HG03139 (cell line): Measurements from ENCODE around the gene PTEN.
"Not testable (repeated sequence)": the region's sequence is repeated elsewhere in the genome, so short reads cannot be mapped to it uniquely, and the experiment has no call there.

ENCODE experiments used
- ATAC-seq: cut with Tn5 transposase; IDR thresholded peaks from one replicate; pipeline ENCODE4 v1.9.1; 2021; ENCODE audit not compliant: unreplicated experiment

Gene PTEN

DNA sequence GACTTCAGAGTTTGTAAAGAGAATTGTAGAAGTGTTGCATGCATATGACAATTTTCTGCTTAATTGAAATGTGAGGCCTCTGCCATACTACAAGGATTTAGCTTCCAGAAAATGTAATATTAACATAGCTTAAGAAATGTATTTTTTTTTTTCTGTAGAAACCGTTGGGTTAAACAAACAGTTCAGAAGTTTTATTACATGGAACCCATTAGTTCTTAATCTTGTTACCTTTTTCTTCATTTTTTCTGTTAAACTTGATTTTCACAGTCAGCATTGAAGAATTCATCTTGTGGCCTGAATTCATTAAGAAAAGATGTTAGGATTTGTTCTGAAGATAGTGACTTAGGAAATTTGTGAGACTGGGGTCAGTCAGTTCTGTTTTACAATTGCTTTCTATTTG is 4.9 kb downstream of the PTEN start:
- no peak for ATAC-seq

DNA sequence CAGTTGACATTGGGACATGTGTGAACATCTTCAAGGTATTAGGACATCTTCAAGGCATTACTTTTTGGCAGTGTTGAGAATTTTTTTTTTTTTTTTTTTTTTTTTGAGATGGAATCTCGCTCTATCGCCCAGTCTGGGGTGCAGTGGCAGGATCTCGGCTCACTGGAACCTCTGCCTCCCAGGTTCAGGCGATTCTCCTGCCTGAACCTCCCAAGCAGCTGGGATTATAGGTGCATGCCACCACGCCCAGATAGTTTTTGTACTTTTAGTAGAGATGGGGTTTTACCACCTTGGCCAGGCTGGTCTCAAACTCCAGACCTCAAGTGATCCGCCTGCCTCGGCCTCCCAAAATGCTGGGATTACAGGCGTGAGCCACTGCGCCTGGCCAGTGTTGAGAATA is 5.7 kb downstream of the PTEN start:
- not testable (repeated sequence) for ATAC-seq

DNA sequence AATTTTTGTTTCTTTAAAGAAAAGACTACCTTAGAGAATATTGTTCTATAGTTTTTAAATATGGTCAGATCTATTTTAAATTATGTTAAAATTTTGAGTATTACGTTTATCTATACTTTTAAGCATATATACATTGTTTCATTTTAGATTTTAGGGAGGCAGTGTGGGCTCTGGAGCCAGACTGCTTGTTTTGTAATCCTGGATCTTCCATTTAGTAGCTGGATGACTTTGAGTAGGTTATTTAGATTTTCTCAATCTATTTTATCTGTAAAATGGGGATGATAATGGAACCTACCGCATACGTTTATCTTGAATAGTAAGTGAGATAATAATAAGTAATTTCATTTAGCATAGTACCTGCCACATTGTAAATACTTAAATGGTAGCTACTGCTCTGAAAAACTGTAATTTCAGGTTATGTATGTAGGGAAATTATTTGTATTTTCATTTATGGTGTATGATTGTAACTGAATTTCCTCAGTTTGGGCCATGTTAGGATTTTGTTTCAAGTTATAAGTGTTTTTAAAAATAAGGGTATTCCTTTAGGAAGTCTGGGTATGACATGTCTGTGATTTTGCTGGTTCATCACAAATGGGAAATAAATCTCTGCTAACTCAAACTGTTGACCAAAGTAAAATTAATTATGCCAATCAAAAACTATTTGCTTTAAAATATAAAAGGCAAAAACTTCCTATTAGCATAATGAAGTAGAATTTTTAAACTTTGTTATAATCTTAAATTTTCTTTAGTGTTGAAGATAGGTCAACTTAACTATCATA is 6.5 kb downstream of the PTEN start:
- ATAC-seq: no peak

DNA sequence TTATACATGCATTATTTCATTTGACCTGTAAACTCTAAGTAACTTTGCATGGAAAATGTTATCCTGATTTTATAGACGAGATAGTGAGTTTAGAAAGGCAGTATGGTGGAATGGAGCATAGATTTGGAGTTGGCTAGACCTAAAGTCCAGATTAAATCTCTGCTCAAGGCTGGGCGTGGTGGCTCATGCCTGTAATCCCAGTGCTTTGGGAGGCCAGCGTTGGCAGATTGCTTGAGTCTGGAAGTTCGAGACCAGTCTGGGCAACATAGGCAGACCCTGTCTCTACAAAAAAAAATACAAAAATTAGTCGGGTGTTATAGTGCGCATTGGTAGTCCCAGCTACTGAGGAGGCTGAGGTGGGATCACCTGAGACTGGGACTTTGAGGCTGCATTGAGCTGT is 9.4 kb downstream of the PTEN start:
- no peak for ATAC-seq

DNA sequence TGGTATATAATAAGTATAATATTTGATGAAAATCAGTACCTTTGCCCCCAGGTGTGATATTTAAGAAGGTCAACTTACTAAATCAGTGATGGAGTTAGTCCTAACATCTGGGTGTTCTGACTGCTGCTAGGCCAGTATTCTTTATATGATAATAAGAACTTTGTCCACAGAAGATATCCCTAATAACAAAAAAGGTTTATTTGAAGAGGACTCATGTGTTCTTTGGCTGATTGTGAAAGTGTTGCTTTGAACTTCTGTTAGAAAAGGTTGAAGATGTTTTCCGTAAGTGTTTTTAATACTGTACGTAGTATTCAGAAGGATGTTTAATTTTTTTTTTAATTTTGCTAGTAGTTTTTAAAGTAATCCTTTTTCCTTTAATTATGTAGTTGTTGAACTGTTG is 10.2 kb downstream of the PTEN start:
- ATAC-seq: no peak

DNA sequence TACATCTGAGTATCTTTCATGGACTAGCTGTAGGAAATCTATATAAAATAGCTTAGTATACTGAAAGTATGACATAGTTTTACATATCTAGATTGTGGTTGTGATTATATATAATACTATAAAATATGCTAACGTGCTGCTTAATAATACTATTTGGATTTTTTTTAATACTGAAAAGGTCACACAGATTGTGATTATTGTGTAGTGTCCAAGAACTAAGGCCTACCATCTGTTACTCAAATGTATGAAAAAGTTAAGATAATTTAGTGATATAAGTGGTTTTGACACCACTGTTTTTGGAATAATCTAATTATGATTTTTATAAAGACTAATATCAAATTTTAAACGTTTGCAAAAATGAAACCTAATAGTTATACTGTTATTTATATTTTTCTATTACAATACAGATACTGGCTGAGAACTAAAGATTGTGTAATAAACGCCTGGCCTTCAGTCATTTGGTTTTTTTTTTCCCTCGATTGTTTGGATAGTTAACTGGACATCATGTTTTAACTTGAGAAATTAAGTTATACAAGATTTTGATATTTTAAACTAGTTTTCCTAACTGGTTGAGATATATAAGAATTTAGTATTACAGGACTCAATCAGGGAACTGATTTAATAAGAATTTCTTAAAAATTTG is 12.6 kb downstream of the PTEN start:
- no peak for ATAC-seq

DNA sequence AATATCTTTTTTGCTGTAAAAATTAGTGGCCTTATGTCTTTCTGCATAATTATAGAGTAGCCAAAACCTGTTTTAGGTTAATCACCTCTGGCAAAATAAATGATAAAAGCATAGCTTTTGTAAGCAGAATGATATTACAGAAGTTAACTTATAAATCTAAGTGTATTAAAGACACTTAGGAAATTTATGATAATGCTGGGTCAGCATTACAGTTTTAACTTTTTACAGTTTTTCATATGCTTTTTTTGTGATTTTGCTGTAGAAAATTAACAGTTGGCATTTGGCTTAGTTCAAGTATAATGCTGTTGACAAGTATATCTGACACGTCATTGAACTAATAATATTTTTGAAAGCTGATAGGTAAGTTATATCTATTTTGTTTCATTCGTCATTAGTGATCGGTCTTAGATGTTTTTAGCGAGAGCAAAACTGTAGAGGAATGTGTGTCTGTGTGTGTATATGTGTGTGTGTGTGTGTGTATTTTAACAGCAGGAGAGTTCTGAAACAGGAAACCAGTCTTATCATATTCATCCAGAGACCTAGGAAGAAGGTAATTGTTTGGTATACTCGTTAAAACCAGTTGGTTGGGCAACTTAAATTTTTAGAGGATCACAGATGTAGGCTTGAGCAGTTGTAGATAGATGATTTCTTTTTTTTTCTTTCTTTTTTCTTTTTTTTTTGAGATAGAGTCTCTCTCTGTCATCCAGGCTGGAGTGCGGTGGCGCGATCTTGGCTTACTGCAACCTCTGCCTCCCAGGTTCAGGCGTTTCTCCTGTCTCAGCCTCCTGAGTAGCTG is 15.4 kb downstream of the PTEN start:
- no peak for ATAC-seq

DNA sequence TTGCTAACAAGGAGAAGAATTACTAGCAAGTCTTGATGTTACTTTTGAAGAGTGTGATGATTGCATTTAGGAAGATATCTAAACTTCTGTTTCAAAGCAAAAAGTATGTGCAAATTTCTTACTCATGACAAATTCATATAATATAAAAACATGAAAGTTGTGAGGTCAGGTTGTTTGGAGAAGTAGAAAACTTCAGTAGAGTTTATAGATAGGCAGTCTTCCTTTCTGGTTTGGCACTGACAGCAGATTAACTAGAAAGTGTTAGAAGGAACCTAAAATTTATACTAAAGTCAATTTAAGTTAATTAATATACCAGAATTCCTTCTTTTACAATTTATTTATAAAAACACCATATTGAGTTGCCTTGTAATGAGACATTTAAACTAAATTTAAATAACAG is 16.9 kb downstream of the PTEN start:
- ATAC-seq: no peak

DNA sequence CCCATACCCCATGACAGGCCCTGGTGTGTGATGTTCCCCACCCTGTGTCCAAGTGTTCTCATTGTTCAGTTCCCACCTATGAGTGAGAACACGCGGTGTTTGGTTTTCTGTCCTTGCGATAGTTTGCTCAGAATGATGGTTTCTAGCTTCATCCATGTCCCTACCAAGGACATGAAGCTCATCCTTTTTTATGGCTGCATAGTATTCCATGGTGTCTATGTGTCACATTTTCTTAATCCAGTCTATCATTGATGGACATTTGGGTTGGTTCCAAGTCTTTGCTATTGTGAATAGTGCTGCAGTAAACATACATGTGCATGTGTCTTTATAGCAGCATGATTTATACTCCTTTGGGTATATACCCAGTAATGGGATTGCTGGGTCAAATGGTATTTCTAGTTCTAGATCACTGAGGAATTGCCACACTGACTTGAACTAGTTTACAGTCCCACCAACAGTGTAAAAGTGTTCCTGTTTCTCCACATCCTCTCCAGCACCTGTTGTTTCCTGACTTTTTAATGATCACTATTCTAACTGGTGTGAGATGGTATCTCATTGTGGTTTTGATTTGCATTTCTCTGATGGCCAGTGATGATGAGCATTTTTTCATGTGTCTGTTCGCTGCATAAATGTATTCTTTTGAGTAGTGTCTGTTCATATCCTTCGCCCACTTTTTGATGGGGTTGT is 18.1 kb downstream of the PTEN start:
- ATAC-seq: not testable (repeated sequence)

DNA sequence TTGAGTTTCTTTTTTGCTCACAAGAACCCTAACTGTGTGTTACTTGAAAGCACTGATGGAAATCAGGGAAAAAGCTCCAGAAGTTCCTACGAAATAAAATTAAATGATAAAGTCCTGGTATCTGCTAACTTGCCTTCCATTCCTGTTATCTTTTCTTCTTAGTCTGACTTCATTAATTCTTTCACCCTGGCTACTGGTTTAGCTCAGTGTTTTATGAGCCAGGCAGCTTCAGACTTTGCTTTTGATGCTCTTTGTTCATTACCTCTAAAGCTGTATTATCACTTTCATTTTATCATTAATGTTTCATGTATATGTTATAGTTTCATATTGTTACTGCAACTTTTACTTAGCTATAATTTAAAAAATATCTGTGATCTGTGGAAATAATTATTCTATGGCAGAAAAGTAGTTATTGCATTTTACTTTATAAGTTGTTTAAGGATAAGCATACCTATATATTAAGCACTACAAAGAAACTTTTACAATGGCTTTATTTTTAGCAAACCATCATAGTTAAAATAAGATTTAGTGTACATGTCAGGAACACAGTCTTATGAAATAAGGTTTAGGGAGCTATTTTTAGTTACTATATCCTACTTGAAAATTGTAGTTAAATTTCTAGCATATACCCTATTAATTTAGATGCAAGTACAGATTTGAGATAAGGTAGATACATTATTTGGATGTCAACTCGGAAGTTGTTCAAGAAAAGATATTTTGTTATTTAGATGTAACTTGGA is 19.3 kb downstream of the PTEN start:
- ATAC-seq: no peak

DNA sequence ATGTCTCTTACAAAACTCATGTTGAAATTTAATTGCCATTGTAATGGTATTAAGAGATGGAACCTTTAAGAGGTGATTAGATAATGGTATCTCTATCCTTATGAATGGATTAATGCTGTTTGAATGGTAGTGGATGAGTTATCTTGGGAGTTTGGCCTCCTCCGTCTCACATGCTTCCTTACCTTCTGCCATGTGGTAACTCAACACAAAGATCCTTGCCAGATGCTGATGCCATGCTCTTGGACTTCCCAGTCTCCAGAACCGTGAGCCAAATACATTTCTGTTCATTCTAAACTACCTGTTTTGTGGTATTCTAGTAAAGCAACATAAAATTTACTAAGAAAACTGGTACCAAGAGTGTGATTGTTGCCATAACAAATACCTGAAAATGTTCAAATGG is 23.2 kb downstream of the PTEN start:
- no peak for ATAC-seq

DNA sequence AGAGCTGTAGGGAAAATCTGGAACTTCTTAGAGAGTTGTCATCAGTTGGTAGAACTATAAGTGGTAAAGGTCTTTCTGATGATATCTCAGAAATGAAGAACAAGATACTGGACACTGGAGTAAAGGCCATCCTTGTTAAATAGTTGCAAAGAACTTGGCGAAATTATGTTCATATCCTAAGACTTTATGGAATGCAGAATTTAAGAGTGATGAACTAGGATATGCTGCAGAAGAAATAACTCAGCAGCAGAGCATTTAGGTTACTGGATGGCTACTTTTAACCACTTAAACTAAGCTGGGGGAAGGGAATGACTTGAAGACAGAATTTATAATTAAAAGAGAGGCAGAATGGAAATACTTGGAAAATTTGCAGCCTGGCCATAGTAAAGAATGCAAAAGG is 23.7 kb downstream of the PTEN start:
- ATAC-seq: no peak

DNA sequence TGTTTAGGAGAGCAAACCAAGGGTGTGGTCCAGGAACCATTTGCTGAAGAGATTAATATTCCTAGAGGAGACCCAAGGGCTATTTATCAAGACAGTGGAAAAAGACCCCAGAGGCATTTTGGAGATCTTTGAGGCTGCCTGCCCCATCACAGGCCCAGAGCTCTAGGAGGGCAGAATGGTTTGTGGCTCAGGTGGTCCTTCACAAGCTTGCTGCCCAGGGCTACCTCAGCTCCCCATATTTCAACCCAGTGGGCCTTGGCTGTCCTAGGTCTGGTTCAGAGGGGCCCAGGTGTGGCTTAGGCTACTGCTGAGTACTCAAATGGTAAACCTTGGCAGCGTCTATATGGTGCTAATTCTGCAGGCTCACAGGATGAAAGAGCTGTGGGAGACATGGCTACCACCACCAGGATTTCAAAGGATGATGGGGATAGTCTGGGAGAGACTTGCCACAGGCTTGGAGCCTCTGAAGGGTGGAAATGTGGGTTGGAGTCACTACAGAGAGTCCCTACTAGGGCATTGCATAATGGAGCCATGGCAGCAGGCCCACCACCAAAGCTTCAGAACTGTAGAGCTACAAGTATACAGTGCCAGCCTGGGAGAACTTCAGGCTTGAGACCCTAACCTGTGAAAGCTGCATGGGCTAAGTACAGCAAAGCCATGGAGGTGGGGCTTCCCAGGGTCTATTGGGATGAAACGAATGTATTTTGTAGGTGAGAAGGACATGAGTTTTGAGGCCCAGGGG is 24.3 kb downstream of the PTEN start:
- no peak for ATAC-seq

DNA sequence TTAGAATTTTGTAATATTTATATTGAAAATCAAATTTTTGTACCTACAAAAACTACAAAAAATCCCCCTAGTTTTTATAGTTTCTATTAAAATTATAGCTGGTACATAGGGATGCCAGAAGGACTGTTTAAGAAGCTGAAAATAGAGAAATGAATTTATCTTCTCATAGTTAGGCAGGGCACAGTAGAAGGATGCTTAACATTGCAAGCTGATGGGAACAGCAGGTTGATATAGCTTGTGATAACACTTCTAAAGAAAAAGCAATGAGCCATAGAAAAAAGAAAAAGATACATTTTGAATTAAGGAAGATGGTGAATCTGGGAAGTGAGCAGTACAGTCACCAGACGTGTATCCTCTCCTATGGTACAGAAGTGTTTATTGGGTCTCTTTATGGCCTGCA is 32.0 kb downstream of the PTEN start:
- no peak for ATAC-seq

DNA sequence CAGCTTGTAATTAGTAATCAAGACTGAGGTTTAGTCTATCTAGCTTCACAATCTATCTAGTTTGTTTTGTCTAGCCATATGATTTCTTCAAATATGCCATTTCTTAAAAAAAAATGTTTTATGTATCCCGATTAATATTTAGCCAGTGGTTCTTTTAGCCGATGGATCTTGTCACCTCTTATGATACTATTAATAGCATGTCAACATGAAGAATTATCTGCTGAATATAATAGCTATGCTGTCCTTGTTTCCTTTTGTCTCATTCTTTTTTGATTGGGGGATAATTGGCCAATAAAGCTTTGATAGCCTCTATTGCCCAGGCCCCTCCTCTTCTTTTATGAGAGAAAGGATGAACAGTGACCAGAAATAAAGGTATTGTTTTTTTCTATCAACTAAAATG is 32.8 kb downstream of the PTEN start:
- no peak for ATAC-seq

DNA sequence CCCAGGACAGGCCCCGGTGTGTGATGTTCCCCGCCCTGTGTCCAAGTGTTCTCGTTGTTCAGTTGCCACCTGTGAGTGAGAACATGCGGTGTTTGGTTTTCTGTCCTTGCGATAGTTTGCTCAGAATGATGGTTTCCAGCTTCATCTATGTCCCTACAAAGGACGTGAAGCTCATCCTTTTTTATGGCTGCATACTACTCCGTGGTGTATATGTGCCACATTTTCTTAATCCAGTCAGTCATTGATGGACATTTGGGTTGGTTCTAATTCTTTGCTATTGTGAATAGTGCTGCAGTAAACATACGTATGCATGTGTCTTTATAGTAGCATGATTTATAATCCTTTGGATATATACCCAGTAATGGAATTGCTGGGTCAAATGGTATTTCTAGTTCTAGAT is 34.5 kb downstream of the PTEN start:
- ATAC-seq: not testable (repeated sequence)

DNA sequence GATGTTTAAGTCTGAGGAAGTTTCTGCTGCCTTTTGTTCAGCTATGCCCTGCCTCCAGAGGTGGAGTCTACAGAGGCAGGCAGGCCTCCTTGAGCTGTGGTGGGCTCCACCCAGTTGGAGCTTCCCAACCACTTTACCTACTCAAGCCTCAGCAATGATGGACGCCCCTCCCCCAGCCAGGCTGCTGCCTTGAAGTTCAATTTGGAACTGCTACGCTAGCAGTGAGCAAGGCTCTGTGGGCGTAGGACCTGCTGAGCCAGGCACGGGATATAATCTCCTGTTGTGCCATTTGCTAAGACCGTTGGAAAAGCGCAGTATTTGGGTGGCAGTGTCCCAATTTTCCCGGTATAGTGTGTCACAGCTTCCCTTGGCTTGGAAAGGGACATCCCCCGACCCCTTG is 40.0 kb downstream of the PTEN start:
- ATAC-seq: not testable (repeated sequence)

DNA sequence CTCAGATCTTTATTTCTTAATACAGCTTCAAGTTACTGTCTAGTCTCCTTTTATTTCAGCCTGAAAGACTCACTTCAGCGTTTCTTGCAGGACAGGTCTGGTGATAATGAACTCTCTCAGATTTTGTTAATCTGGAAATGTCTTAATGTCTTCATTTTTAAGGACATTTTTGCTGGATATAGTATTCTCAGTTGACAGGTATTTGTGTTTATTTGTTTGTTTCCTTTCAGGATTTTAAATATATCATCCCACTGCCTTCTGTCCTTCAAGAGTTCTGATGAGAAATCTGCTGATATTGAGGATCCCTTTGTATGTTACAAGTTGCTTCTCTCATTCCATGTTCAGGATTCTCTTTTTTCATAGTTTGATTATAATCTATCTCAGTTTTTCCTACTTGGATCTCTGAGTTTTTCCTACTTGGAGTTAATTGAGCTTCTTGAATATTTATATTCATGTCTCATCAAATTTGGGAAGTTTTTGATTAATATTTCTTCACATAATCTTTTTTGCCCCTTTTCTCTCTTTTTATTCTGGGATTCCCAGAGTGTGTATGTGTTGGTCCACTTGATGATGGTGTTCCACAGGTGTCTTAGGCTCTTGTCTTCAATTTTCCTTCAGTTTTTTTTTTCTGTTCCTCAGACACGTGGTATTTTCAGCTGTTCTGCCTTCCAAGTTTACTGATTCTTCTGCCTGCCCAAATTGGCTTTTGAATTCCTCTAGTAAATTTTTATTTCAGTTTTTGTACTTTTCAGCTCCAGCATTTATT is 49.9 kb downstream of the PTEN start:
- ATAC-seq: no peak

DNA sequence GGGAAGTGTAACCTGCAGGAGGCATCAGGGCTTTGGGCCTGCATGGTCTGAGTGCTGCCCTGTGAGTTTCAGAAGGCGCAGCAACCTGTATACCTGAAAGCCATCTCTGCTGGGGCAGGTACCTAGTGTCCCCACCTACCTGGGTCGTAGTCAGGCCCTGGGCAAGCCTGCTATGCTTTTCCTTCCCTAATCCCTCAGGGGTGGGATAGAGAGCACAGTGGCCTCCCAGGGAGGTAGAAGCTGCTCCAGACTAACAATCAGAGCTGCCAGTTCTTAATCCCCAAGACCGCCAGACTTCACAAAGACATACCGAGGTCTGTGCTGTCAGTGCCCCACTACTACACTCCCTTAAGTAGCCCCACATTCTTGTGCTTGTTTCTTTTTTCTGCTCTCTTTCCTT is 52.0 kb downstream of the PTEN start:
- ATAC-seq: no peak
